NCI-H146 treated with DMSO at 0.1 percent for 48 hours (cell line): ENCODE measurements around the gene LTB4R.

Experiments
- DNase-seq: peaks from one replicate; lab custom pipeline; 2025; ENCODE audit not compliant: unreplicated experiment; lab: John Stamatoyannopoulos, UW

The LTB4R gene

GRCh38 chr14:24278424-24278823 lies 32.9 kb upstream of the LTB4R start:
- DNase-seq, result no peak

- no peak for DNase-seq
Observed at GRCh38 chr14:24279301-24280186, 31.8 kb upstream of the LTB4R start.

GRCh38 chr14:24280797-24281460 lies 30.4 kb upstream of the LTB4R start:
- no peak for DNase-seq

- DNase-seq, result no peak
Observed at GRCh38 chr14:24281636-24282035, 29.7 kb upstream of the LTB4R start.

GRCh38 chr14:24282736-24283135 lies 28.6 kb upstream of the LTB4R start:
- DNase-seq, result no peak

GRCh38 chr14:24283796-24284460 lies 27.4 kb upstream of the LTB4R start:
- no peak for DNase-seq

GRCh38 chr14:24284501-24285035 lies 26.7 kb upstream of the LTB4R start:
- DNase-seq, result no peak

GRCh38 chr14:24285351-24285750 lies 26.0 kb upstream of the LTB4R start:
- no peak for DNase-seq

- DNase-seq, result no peak
Observed at GRCh38 chr14:24286996-24287395, 24.3 kb upstream of the LTB4R start.

- DNase-seq, result no peak
Observed at GRCh38 chr14:24289649-24290280, 21.5 kb upstream of the LTB4R start.

GRCh38 chr14:24290746-24291145 lies 20.6 kb upstream of the LTB4R start:
- DNase-seq, result no peak

GRCh38 chr14:24291446-24292117 lies 19.7 kb upstream of the LTB4R start:
- DNase-seq, result no peak

GRCh38 chr14:24292118-24292807 lies 19.0 kb upstream of the LTB4R start:
- no peak for DNase-seq

GRCh38 chr14:24293525-24293924 lies 17.8 kb upstream of the LTB4R start:
- no peak for DNase-seq

- peak; percentile 5 for DNase-seq
Observed at GRCh38 chr14:24296341-24297157, 14.8 kb upstream of the LTB4R start.

GRCh38 chr14:24297190-24297964 lies 13.9 kb upstream of the LTB4R start:
- DNase-seq, result peak; percentile 14

GRCh38 chr14:24298892-24299254 lies 12.4 kb upstream of the LTB4R start:
- no peak for DNase-seq
